ENCODE measurements around the gene SLC25A6.
"Not testable (repeated sequence)": the region's sequence is repeated elsewhere in the genome, so short reads cannot be mapped to it uniquely, and the experiment has no call there.

SLC25A6 gene

GRCh38 chrX:1389181-1389992, 2.5 kb downstream of the SLC25A6 start:
- no peak for DNase-seq

- DNase-seq: no peak
Measured at GRCh38 chrX:1388651-1389050, 3.3 kb downstream of the SLC25A6 start.

GRCh38 chrX:1387141-1387776, 4.7 kb downstream of the SLC25A6 start:
- no peak for DNase-seq

- DNase-seq: no peak
Measured at GRCh38 chrX:1386338-1387127, 5.4 kb downstream of the SLC25A6 start.

- no peak for DNase-seq
Measured at GRCh38 chrX:1385253-1386223, 6.4 kb downstream of the SLC25A6 start.

GRCh38 chrX:1384658-1385252, 7.2 kb downstream of the SLC25A6 start:
- DNase-seq: no peak

- DNase-seq: no peak
Measured at GRCh38 chrX:1380672-1381233, 11.2 kb downstream of the SLC25A6 start.

- DNase-seq: no peak
Measured at GRCh38 chrX:1378306-1378759, 13.6 kb downstream of the SLC25A6 start.

- DNase-seq: no peak
Measured at GRCh38 chrX:1368385-1368698, 23.6 kb downstream of the SLC25A6 start.

GRCh38 chrX:1366363-1366762, 25.6 kb downstream of the SLC25A6 start:
- DNase-seq: not testable (repeated sequence)

- no peak for DNase-seq
Measured at GRCh38 chrX:1361910-1362309, 30.0 kb downstream of the SLC25A6 start.

- DNase-seq: no peak
Measured at GRCh38 chrX:1361275-1361674, 30.6 kb downstream of the SLC25A6 start.

GRCh38 chrX:1360171-1360570, 31.7 kb downstream of the SLC25A6 start:
- DNase-seq: no peak

GRCh38 chrX:1359477-1359873, 32.4 kb downstream of the SLC25A6 start:
- DNase-seq: no peak

- no peak for DNase-seq
Measured at GRCh38 chrX:1358793-1359476, 33.0 kb downstream of the SLC25A6 start.

GRCh38 chrX:1357993-1358392, 33.9 kb downstream of the SLC25A6 start:
- no peak for DNase-seq

GRCh38 chrX:1355131-1356046, 36.5 kb downstream of the SLC25A6 start:
- no peak for DNase-seq

- DNase-seq: no peak
Measured at GRCh38 chrX:1354036-1355019, 37.6 kb downstream of the SLC25A6 start.
